Activated naive CD4-positive, alpha-beta T cell treated with anti-CD3 and anti-CD28 coated beads, Interleukin-2, amount 10 ng/mL, durations not matched to agents 5 hours and 36 hours (primary cell): ENCODE results near the gene MYO3B. TPM values are rescaled to one million over a fixed set of nuclear protein-coding genes. Genes with fewer than 3 reads are reported as not detected.

Source experiments
- total RNA-seq, 2 experiments: library from RNA; stranded (reverse); gene quantifications; one replicate each; pipeline ENCODE4 v1.2.3, GENCODE V29; 2021

Gene MYO3B
- total RNA-seq, result not detected

GRCh38 chr2:170177950-170178781 is at the start of gene MYO3B:
TSS of gene MYO3B (plus strand) at chr2:170178147. CDS start at chr2:170178288, 141 bp downstream.

